ENCODE measurements around the gene TNFAIP6.

GRCh38 chr2:151388011-151388410, 30.6 kb downstream of the TNFAIP6 start:
- TF ChIP-seq OSR1 (CRISPR knock-in tag; IDR thresholded peaks at IDR 0.05) (no peak), PPARA (CRISPR knock-in tag; IDR thresholded peaks at IDR 0.05; ENCODE audit: borderline replicate concordance) (no peak), ZFP3 (CRISPR knock-in tag; IDR thresholded peaks at IDR 0.05) (no peak), TSHZ2 (CRISPR knock-in tag; IDR thresholded peaks at IDR 0.05) (no peak), ZNF8 (CRISPR knock-in tag; IDR thresholded peaks at IDR 0.05) (no peak), ZFP30 (CRISPR knock-in tag; IDR thresholded peaks at IDR 0.05) (no peak), ISL1 (CRISPR knock-in tag; IDR thresholded peaks at IDR 0.05) (no peak), SNAI2 (CRISPR knock-in tag; IDR thresholded peaks at IDR 0.05) (no peak), ESRRG (CRISPR knock-in tag; IDR thresholded peaks at IDR 0.05) (no peak)
